ENCODE measurements around the gene PYGM. TPM values are rescaled to one million over a fixed set of nuclear protein-coding genes. Genes with fewer than 3 reads are reported as not detected.

Gene PYGM
- total and polyA plus RNA-seq, 2 of the 13 experiments (the other 11 are each of a cell fraction or from before 2014, with no cell fraction given), result 0.11 to 0.12 TPM

- ATAC-seq, result no peak
- H3K27me3 ChIP-seq (ENCODE audit: control insufficient read depth in 1 of 2, insufficient read depth in 2 of 2, low read length in 2 of 2), result peaks cover 3 to 48% of the 10 kb centered on the region in 2 experiments
- no peak for DNase-seq (ENCODE audit: low spot score)
- H3K27ac ChIP-seq (ENCODE audit: extremely low read length, insufficient read depth, low read length), result no peak overlapping the region
- H4K20me1 ChIP-seq (ENCODE audit: insufficient read depth, low read length), result no peaks in the 10 kb centered on the region
- no peaks in the 10 kb centered on the region for H3K79me2 ChIP-seq (ENCODE audit: insufficient read depth, low read length)
- no peak for TF ChIP-seq TFAP4 (IDR thresholded peaks at IDR 0.05; ENCODE audit: borderline replicate concordance, low read depth)
- no peak for TF ChIP-seq PTBP1 (IDR thresholded peaks at IDR 0.05; ENCODE audit: low read depth, low read length, poor library complexity, severe bottlenecking)
- no peak for TF ChIP-seq POLR2G (IDR thresholded peaks at IDR 0.05; ENCODE audit: low read depth, low read length)
- no peak for TF ChIP-seq FIP1L1 (IDR thresholded peaks at IDR 0.05; ENCODE audit: borderline replicate concordance, insufficient read depth, low read depth, low read length)
- no peak for TF ChIP-seq HHEX (CRISPR knock-in tag; IDR thresholded peaks at IDR 0.05)
- no peak for TF ChIP-seq MNT (IDR thresholded peaks at IDR 0.05)
- no peak for TF ChIP-seq ZNF513 (CRISPR knock-in tag; conservative IDR thresholded peaks at IDR 0.05)
- no peak for TF ChIP-seq ZNF10 (CRISPR knock-in tag; IDR thresholded peaks at IDR 0.05; ENCODE audit: borderline replicate concordance, low read depth)
- no peak for TF ChIP-seq NFKBIZ (CRISPR knock-in tag; IDR thresholded peaks at IDR 0.05)
- TF ChIP-seq ISX (CRISPR knock-in tag; conservative IDR thresholded peaks at IDR 0.05), result no peak
- TF ChIP-seq ZNF746 (CRISPR knock-in tag; IDR thresholded peaks at IDR 0.05), result no peak
- no peak for TF ChIP-seq ZNF703 (CRISPR knock-in tag; IDR thresholded peaks at IDR 0.05; ENCODE audit: borderline replicate concordance)
- no peak for TF ChIP-seq GTF3A (CRISPR knock-in tag; conservative IDR thresholded peaks at IDR 0.05)
- TF ChIP-seq CSRNP2 (CRISPR knock-in tag; conservative IDR thresholded peaks at IDR 0.05; ENCODE audit: low read depth), result no peak
- TF ChIP-seq KLF13 (CRISPR knock-in tag; IDR thresholded peaks at IDR 0.05), result no peak
- no peak for TF ChIP-seq NFATC3 (CRISPR knock-in tag; IDR thresholded peaks at IDR 0.05)
- TF ChIP-seq BORCS8-MEF2B (CRISPR knock-in tag; IDR thresholded peaks at IDR 0.05), result no peak
- H3K9me3 ChIP-seq (ENCODE audit: low read length), result no peaks in the 10 kb centered on the region
- H2AFZ ChIP-seq (ENCODE audit: low read length), result no peak overlapping the region
- no peak overlapping the region for H3K9ac ChIP-seq (ENCODE audit: insufficient read depth, low read depth, low read length)
- no peaks in the 10 kb centered on the region for H3K36me3 ChIP-seq (replicated peaks in 1 of 2; ENCODE audit: control insufficient read depth in 1 of 2, insufficient read depth in 2 of 2, low read length in 2 of 2)
- no peak overlapping the region for H3K4me3 ChIP-seq (replicated peaks in 1 of 3; ENCODE audit: insufficient read depth in 1 of 3, low read depth in 2 of 3, low read length in 3 of 3)
- in situ Hi-C loops (cut with HindIII; ENCODE audit: extremely low pct_ligation_motif_present, low pct_unique_long_range_greater_than_20kb) (no loop called here), intact Hi-C loops (cut with micrococcal nuclease; ENCODE audit: unreplicated experiment) (no loop called here)
- WGBS (ENCODE audit: low lambda C conversion rate), result 26% methylated on average over 24 of the region's 36 CpGs
- peaks cover 34% of the 10 kb centered on the region for H3K4me1 ChIP-seq (ENCODE audit: insufficient read depth, low read length)
- ChIA-PET POLR2A (no interaction called here), CTCF (ENCODE audit: low intra/inter-chr PET ratio, low total read pairs) (interaction anchor here (0.8 kb wide), 1 partner anchor 34 kb away, joined by 4 read pairs; no protein-coding TSS in a partner anchor)
- no TSS peak for BruUV-seq (replicated peaks)
- H3K4me2 ChIP-seq (ENCODE audit: low read depth, low read length), result no peak overlapping the region
- no peak for FAIRE-seq
Measured at GRCh38 chr11:64722141-64723065, 37.4 kb downstream of the PYGM start.

Data from HepG2 (cell line).